SW480 (cell line): ENCODE data around the gene DNAJB12.
A peak's percentile ranks its signal among the peaks of the same experiment; 100 is the strongest.
"Not testable (repeated sequence)": the region's sequence is repeated elsewhere in the genome, so short reads cannot be mapped to it uniquely, and the experiment has no call there.

Experiments used
- DNase-seq: peaks from one replicate; pipeline ENCODE4 v3.0.0-alpha.2; 2016; ENCODE audit warnings: low spot score

Gene DNAJB12

DNA sequence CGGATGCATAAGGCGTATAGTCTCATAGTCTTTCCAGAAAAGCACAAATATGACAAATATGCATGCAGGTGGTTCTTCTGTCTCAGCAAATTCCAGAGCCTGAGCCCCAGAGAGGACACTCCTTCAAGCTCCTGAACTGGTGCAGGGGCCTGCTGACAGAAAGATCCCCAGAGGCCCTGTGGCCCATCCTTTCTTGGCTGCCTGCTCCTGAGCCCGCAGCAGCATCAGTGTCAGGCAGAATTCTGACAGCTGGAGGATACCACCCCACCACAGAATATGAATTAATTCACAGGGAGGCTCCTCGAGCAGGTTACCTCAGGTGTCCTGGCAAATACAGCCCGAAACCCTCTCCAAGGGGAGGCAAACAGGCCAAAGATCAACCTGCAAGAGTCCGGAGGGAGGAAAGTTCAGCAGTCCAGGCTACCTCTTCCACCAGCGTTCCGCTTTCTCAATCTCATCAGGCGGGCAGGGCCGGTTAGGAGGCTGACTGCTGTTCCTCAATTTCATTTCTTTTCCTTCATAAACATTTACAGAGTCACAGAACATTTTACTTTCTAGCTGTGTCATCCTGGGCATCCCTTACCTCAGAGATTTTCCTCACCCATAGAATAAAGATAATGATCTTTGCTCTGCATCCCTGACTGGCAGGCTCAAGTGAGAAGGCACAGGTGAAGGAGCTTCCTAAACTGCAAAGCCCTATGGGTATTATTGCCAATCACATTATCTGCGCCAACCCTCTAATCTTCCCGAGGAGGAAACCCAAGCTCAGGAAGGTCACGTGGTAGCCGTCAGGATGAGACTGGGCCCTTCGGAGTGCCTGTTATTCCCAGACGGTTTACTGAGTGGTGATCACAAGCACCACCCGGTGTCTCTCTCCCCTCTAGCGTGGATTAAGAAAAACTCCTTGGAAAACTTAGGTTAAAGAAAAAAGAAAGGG is 1.4 kb downstream of the DNAJB12 start:
- no peak for DNase-seq

DNA sequence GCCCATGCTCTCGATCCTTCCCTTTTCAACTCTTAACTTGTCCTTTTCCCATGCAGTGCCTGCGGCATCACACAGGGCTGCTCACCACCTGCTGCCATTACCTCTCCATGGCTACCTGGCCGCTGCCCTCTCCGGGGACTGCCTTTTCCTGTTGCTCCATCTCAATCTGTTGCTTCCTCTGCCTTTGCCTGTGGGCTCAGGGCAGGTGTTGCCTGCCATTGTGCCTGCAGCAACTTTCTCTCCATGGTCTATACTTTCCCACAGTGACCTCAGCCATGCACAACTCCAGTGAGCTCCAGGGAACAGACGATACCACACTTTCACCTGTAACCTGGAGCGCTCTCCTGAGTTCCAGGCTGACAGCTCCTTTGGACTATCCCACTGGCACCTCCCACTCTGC is 3.2 kb downstream of the DNAJB12 start:
- DNase-seq = no peak

DNA sequence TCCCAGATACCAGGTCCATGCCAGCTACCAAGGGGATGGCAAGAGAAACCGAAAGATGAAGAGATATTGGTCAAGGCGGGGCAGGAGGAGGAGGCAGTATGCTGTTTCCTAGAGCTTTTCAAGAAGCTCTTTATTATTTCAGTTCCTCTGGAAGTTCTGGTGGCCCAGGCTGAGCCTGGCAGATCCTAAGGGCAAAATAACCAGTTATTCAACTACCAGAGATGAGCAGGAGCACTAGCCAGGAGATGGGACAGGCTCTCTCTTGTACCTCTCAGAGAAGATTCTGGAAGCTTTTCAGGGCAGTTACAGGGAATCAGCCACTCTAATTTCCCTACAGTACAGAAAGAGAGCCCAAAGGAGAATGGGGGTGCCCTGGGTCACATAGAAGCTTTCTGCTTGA is 5.3 kb downstream of the DNAJB12 start:
- DNase-seq = no peak

GRCh38 chr10:72348282-72348681 is 6.4 kb downstream of the DNAJB12 start:
- DNase-seq = no peak

- DNase-seq = not testable (repeated sequence)
Measured at GRCh38 chr10:72346117-72346516, 8.6 kb downstream of the DNAJB12 start.

DNA sequence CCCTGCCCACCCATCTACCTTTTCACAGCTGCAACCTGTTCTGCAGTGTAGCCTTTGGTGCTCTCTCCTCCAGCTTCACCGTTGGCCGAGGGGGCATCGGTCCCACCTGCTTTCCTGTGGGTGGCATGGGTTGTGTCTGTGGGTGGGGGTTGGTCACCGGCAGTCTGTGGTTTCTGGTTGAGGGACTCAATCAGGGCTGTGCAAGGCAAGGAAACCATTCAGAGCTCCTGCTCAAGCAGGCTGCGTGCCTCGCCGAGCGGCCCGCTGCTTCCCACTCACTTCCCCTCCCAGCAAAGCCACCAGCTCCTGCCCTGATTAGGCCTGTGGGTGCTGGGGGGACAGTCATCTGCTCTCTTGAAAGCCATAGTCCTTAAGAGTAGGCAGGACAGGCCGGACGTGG is 9.8 kb downstream of the DNAJB12 start:
- DNase-seq = no peak

GRCh38 chr10:72342911-72343310 is 11.8 kb downstream of the DNAJB12 start:
- no peak for DNase-seq

GRCh38 chr10:72340510-72341261 is 14.0 kb downstream of the DNAJB12 start:
- DNase-seq = no peak

DNA sequence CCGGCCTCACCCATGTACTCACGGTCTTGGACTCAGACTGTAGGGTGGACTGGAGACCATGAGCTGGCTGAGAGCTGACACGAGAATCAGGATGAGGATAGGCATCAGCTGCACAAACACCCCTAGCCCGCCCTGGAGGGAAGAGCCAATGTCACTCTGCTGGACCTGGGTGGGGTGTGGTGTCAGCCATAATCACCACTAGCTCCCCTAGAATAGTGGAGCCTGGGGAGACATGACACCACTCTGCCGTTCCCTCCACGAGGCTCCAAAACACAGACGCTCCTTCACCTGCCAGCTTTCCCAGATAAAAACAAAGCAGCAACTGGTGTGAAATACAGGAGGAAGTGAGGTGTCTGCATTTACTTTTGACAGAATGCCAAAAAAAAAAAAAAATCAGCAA is 16.5 kb downstream of the DNAJB12 start:
- DNase-seq = no peak

DNA sequence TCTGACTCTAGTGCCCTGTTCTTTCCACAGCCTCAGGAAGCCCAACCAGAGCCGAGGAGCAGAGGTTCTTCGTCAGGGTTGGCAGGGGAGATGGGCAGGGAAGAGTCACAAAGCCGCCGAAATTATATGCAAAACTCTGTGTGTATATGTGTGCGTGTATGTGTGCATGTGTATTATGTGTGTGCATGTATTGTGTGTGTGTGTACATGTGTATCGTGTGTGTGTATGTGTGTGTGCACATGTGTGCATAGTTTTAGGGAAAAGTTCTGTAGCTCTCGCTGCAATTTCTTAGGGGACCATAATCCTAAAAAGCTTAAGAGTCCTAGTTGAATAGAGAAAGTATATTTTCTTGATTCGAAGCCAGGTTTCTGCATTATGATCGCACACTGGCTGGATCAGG is 17.0 kb downstream of the DNAJB12 start:
- DNase-seq = no peak

DNA sequence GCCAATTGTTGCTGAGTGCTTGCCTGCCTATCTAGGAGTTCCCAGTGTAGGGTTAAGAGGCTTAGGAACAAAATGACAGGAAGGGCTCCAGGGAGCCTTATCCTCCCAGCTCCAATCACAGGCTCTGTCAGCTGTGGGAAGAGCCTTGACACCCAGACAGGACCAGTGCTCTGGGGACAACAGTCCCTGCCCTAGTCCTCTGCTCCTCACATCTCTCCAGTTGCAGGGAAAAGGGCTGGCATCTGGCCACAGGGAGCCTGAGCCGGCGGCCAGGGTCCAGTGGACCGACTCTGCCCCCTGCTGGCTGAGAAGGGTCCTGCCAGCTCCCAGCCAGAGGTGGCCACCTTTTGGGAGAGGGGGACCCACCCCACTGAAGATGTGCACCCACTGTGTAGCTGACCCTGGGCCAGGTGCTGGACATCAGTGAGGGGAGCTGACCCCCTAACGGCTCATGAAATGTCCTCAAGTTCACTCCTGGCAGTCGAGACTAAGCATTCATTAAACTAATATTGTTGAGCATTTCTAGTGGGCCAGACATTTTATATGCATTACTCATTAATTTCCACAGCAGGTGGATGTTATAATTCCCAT is 17.6 kb downstream of the DNAJB12 start:
- DNase-seq = peak; percentile 61

- no peak for DNase-seq
Measured at GRCh38 chr10:72336259-72337038, 18.3 kb downstream of the DNAJB12 start.

DNA sequence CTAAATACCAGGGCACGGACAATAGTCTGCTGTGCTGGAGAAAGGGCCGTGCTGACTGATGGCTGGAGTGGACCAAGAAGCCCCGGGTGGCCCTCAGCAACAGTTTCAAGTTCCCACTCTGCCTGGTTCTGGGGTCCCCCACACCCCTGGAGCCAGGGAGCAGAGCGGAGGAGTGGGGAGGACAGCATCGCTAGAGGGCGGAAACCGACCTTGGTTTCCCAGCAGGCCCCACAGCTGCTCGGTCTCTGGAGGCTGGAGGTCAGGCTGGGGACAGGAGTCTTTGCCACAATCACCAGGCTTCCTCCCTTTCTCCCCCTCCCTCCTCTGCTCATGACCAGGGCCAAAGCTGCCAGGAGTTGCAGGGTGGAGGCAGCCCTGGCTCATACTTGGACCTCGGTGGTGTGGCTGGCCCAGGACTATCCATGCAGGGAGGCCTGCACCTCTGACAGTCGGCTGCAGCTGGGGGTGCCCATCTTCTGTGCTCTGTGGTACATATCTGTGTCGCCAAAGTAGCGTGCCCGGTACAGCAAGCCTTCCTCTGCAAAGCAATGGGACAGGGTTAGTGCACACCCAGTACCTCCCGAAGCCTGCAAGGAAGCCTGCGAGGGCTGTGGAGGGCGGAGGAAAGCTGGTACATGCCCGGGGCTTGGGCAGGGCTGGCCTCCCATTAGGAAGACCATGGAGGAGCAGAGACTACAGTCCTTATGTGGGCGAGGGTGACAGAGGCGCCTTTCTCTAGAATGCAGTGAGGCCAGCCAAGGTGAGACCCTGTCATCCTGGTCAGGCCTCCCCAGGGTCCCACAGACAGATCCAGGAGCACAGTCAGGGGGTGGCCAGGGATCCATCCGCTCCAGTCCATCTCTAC is 19.1 kb downstream of the DNAJB12 start:
- DNase-seq = no peak

DNA sequence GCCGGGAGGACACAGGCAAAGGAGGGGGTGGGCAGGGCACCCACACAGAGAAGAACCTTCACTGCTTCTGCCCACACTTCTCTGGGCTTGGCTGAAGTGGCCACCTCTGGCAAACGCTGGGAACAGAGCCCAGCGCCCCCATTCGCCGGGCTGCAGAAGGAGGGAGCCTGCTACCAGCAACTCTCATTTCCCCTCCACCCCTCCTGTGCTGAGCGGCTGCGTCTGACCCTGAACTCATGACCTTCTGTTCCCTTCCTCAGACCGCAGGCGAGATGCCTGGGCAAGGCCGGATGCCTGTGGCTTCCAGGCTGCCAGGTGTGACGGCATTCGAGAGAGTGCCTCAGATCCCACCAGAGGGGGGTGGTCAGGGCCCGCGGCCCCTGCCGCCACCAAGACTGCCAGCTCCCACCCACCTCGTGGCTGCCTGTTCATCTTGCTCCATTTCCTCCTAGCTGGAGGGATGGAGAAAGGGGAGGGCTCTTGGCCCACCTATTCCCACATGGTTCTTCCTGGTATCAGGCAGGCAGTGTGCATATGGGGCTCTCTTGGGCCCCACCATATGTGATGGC is 19.8 kb downstream of the DNAJB12 start:
- peak; percentile 93 for DNase-seq

- DNase-seq = no peak
Measured at GRCh38 chr10:72334196-72334824, 20.4 kb downstream of the DNAJB12 start.

DNA sequence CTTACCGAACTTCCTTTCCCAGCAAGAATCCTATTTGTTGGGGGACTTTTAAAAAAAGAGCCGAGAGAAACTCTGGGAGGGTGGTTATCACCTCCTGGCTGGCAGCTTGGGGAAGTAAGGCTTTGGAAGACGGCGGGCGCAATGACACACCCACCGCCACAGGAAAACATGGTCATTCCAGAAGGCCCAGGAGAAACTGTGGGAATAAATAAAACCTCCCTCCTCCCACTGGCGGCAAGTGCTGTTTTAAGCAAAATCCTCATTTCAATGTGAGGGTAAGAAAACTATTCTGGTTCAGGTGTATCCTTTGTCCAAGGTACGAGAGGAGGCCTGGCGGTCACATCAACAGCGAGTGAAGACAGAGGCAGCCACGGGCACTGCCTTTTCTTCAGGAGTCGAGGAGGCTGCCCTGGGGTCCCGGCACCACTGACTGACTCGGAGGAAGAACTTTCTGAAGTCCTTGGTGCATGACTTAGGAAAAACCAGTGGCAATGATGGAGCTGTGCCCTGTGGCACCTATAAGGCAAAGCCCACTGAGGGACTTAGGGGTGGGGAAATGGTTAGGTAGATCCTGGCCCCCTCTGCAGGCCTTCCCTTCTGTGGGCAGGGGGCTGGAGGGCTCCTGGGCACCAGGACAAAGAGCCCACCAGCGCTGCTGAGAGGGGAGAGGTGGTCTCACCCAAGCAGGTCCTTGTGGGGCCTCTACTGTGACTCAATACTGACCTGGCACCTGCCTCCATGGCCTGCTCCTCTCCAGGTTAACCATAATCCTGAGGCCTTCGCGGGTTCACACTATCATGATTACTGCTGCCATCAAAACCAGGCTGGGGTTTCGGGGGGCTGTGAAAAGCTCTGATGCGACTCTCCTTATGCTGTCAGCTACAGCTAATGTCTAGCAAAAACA is 21.4 kb downstream of the DNAJB12 start:
- no peak for DNase-seq

- DNase-seq = no peak
Measured at GRCh38 chr10:72332423-72333111, 22.2 kb downstream of the DNAJB12 start.
